H1 (cell line): ENCODE results near the gene SYVN1.

Experiments used
- ASH2L ChIP-seq: fragments of 200-600, 300-600 bp; sonication (generic); IDR thresholded peaks from one replicate; pipeline ENCODE4 v1.7.1; 2017; ENCODE audit warnings: low read length
- BCL11A ChIP-seq, 2 experiments: IDR thresholded peaks; one replicate each; pipeline ENCODE4 v1.6.1; 2011; ENCODE audit warnings: low read depth in 2 of 2, low read length in 2 of 2, mild to moderate bottlenecking in 2 of 2
- EP300 ChIP-seq, 2 experiments: IDR thresholded peaks; 1 replicate in 1 of 2; 2 replicates in 1 of 2; pipeline ENCODE4 v1.6.1; 2011 to 2012; ENCODE audit warnings: low read depth in 2 of 2, low read length in 2 of 2, mild to moderate bottlenecking in 2 of 2, borderline replicate concordance in 1 of 2, inconsistent platforms in 1 of 2, moderate library complexity in 1 of 2
- EZH2 ChIP-seq: fragments of 200-600 bp; sonication (generic); IDR thresholded peaks from 2 replicates; pipeline ENCODE4 v1.7.1; 2012; ENCODE audit warnings: low read depth, mild to moderate bottlenecking, moderate library complexity, low read length, inconsistent platforms; ENCODE audit not compliant: severe bottlenecking
- JUN ChIP-seq: IDR thresholded peaks from 2 replicates; pipeline ENCODE4 v1.6.1; 2011; ENCODE audit warnings: low read depth, mild to moderate bottlenecking, improper control_type of control experiment, low read length
- JUND ChIP-seq: IDR thresholded peaks from 2 replicates; pipeline ENCODE4 v1.6.1; 2011; ENCODE audit warnings: mild to moderate bottlenecking, improper control_type of control experiment, low read length
- KDM5A ChIP-seq: fragments of 200-600 bp; IDR thresholded peaks from 2 replicates; pipeline ENCODE4 v1.7.1; 2012; ENCODE audit warnings: mild to moderate bottlenecking, low read length, inconsistent platforms, mixed read lengths
- NRF1 ChIP-seq: IDR thresholded peaks from 2 replicates; pipeline ENCODE4 v1.6.1; 2011; ENCODE audit warnings: mild to moderate bottlenecking, low read depth, low read length, improper control_type of control experiment
- SIN3A ChIP-seq, 2 experiments: IDR thresholded peaks in 1 of 2; conservative IDR thresholded peaks in 1 of 2; 2 replicates each; pipeline ENCODE4 v1.6.1; 2011 to 2012; ENCODE audit warnings: low read length in 2 of 2, improper control_type of control experiment in 1 of 2, low read depth in 1 of 2, mild to moderate bottlenecking in 1 of 2
- SUZ12 ChIP-seq: fragments of 200-600 bp; sonication (generic); IDR thresholded peaks from 2 replicates; pipeline ENCODE4 v1.6.1; 2012; ENCODE audit warnings: mild to moderate bottlenecking, inconsistent platforms, low read length, moderate library complexity, mixed read lengths
- TBP ChIP-seq: IDR thresholded peaks from 2 replicates; pipeline ENCODE4 v1.6.1; 2011; ENCODE audit warnings: low read depth, low read length, improper control_type of control experiment
- YY1 ChIP-seq: IDR thresholded peaks from 2 replicates; pipeline ENCODE4 v1.6.1; 2011; ENCODE audit warnings: low read depth, mild to moderate bottlenecking, low read length
- TF ChIP-seq, protein P1 (sequence below), 3 experiments: IDR thresholded peaks; 1 replicate in 2 of 3; 2 replicates in 1 of 3; pipeline versions ENCODE4 v1.5.1 to v1.6.1; 2011; ENCODE audit warnings: low read length in 3 of 3, mild to moderate bottlenecking in 3 of 3, inconsistent platforms in 2 of 3, low read depth in 1 of 3, moderate library complexity in 1 of 3; ENCODE audit not compliant: insufficient read depth in 1 of 3; ENCODE audit errors: control extremely low read depth in 1 of 3
- TF ChIP-seq, protein P2 (sequence below): IDR thresholded peaks from 2 replicates; pipeline ENCODE4 v1.6.1; 2011; ENCODE audit warnings: low read depth, mild to moderate bottlenecking, low read length; ENCODE audit not compliant: insufficient read depth

DNA sequence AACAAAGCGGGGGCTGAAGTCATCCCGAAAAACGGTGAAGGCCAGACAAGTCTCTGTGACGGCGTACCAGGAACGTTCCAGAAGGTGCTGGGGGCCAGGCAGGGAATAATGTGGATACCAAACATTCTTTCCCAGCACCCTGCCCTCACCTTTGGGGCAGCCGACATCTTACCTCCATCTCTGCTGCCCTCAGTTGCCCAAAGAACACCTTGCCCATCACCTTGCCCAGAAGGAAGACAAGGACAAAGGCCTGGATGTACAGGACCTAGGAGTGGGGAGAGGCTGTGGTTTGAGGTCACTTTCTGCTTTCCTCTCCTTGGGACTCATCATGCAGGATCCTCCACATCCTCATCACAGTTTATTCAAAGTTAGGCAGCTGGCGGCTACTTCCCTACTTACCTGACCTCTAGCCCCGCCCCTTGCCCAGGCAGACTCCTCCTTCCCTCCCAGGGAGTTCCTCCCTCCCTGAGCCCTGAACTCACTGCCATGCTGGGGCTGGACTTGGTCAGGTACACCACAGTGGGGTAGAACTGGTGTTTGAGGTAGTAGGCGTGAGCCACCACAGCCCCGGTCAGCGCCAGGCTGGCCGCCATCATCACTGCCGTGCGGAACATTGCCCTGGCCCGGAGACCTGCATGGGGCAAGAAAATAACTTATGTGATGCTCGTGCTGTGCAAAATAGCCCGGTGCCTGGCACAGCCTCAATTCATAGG, 1.2 kb downstream of the SYVN1 start:
- TF ChIP-seq, protein P1, sequence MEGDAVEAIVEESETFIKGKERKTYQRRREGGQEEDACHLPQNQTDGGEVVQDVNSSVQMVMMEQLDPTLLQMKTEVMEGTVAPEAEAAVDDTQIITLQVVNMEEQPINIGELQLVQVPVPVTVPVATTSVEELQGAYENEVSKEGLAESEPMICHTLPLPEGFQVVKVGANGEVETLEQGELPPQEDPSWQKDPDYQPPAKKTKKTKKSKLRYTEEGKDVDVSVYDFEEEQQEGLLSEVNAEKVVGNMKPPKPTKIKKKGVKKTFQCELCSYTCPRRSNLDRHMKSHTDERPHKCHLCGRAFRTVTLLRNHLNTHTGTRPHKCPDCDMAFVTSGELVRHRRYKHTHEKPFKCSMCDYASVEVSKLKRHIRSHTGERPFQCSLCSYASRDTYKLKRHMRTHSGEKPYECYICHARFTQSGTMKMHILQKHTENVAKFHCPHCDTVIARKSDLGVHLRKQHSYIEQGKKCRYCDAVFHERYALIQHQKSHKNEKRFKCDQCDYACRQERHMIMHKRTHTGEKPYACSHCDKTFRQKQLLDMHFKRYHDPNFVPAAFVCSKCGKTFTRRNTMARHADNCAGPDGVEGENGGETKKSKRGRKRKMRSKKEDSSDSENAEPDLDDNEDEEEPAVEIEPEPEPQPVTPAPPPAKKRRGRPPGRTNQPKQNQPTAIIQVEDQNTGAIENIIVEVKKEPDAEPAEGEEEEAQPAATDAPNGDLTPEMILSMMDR (IDR thresholded peaks at IDR 0.05; ENCODE audit: control extremely low read depth in 1 of 3, insufficient read depth in 1 of 3, low read depth in 1 of 3, low read length in 3 of 3): no peak
- TF ChIP-seq JUN (no peak), EZH2 (no peak), EP300 (IDR thresholded peaks at IDR 0.05; ENCODE audit: borderline replicate concordance in 1 of 2, low read depth in 2 of 2, low read length in 2 of 2) (no peak), SIN3A (conservative IDR thresholded peaks at IDR 0.05 in 1 of 2, IDR thresholded peaks at IDR 0.05 in 1 of 2; ENCODE audit: low read depth in 1 of 2, low read length in 2 of 2) (0 out of 4 replicates have a peak, but pooled peaks of 1 of the 2 experiments have one; percentile 32), TBP (no peak), NRF1 (no peak), JUND (no peak), KDM5A (no peak), ASH2L (no peak), YY1 (no peak), BCL11A (IDR thresholded peaks at IDR 0.05; ENCODE audit: low read depth in 2 of 2, low read length in 2 of 2) (no peak), SUZ12 (no peak)
- TF ChIP-seq, protein P2, sequence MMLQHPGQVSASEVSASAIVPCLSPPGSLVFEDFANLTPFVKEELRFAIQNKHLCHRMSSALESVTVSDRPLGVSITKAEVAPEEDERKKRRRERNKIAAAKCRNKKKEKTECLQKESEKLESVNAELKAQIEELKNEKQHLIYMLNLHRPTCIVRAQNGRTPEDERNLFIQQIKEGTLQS: no peak
